Bronchial epithelial cell (primary cell): ENCODE data around the gene SELE. TPM values are rescaled to one million over a fixed set of nuclear protein-coding genes. Genes with fewer than 3 reads are reported as not detected.

ENCODE experiments used
- DNase-seq: peaks from one replicate; pipeline ENCODE4 v3.0.0-alpha.2; 2010; ENCODE audit warnings: low read depth
- FAIRE-seq: peaks from 2 replicates; lab custom pipeline; 2011; peaks lifted over from hg19 to GRCh38; lab: Jason Lieb, UNC
- H3K27me3 ChIP-seq: 2 replicates; pipeline ENCODE4 v1.5.1; 2011; ENCODE audit warnings: low read length; ENCODE audit not compliant: control insufficient read depth, insufficient read depth
- H3K36me3 ChIP-seq: 2 replicates; pipeline ENCODE4 v1.5.1; 2011; ENCODE audit warnings: low read length; ENCODE audit not compliant: control insufficient read depth, insufficient read depth
- H3K4me3 ChIP-seq: 2 replicates; pipeline ENCODE4 v1.5.1; 2011; ENCODE audit warnings: mild to moderate bottlenecking, low read depth, low read length, control low read depth
- CTCF ChIP-seq: IDR thresholded peaks from 2 replicates; pipeline ENCODE4 v1.5.1; 2011; ENCODE audit warnings: mild to moderate bottlenecking, moderate library complexity, low read length, control low read depth, inconsistent platforms; ENCODE audit not compliant: insufficient read depth, severe bottlenecking
- total RNA-seq: library from RNA; depleted of rRNA; stranded (reverse); fragments of >200 nt; gene quantifications from 2 replicates; pipeline ENCODE4 v1.2.1, GENCODE V29; 2014

Gene SELE
- total RNA-seq, 1 donor from 2014 or later, result not detected

- no peak for TF ChIP-seq CTCF
- H3K27me3 ChIP-seq, result no peaks in the 10 kb centered on the region
- DNase-seq, result no peak
- H3K4me3 ChIP-seq, result no peak overlapping the region
- H3K36me3 ChIP-seq, result no peaks in the 10 kb centered on the region
- no peak for FAIRE-seq
These were observed 25.2 kb downstream of the SELE start for GRCh38 chr1:169708647-169709046.

- H3K4me3 ChIP-seq, result no peak overlapping the region
- FAIRE-seq, result no peak
- no peak for TF ChIP-seq CTCF
- no peaks in the 10 kb centered on the region for H3K27me3 ChIP-seq
- no peaks in the 10 kb centered on the region for H3K36me3 ChIP-seq
- no peak for DNase-seq
These were observed 25.8 kb downstream of the SELE start for GRCh38 chr1:169707912-169708604.

- H3K36me3 ChIP-seq, result no peaks in the 10 kb centered on the region
- DNase-seq (no peak), FAIRE-seq (no peak)
- no peak for TF ChIP-seq CTCF
- no peaks in the 10 kb centered on the region for H3K27me3 ChIP-seq
- H3K4me3 ChIP-seq, result no peak overlapping the region
These were observed 29.1 kb downstream of the SELE start for GRCh38 chr1:169704797-169705196.

- H3K27me3 ChIP-seq, result no peaks in the 10 kb centered on the region
- DNase-seq, result no peak
- H3K4me3 ChIP-seq, result no peak overlapping the region
- H3K36me3 ChIP-seq, result no peaks in the 10 kb centered on the region
- FAIRE-seq, result no peak
- no peak for TF ChIP-seq CTCF
These were observed 32.4 kb downstream of the SELE start for GRCh38 chr1:169701261-169702005.

GRCh38 chr1:169699707-169700106 is 34.2 kb downstream of the SELE start:
- no peak for DNase-seq
- H3K27me3 ChIP-seq, result no peaks in the 10 kb centered on the region
- H3K36me3 ChIP-seq, result no peaks in the 10 kb centered on the region
- FAIRE-seq, result no peak
- TF ChIP-seq CTCF, result no peak
- H3K4me3 ChIP-seq, result no peak overlapping the region
